Measurements from ENCODE around the gene CA9. TPM values are rescaled to one million over a fixed set of nuclear protein-coding genes. Genes with fewer than 3 reads are reported as not detected.

The CA9 gene
- total RNA-seq, 1 donor from 2014 or later = 0.04 TPM

DNA sequence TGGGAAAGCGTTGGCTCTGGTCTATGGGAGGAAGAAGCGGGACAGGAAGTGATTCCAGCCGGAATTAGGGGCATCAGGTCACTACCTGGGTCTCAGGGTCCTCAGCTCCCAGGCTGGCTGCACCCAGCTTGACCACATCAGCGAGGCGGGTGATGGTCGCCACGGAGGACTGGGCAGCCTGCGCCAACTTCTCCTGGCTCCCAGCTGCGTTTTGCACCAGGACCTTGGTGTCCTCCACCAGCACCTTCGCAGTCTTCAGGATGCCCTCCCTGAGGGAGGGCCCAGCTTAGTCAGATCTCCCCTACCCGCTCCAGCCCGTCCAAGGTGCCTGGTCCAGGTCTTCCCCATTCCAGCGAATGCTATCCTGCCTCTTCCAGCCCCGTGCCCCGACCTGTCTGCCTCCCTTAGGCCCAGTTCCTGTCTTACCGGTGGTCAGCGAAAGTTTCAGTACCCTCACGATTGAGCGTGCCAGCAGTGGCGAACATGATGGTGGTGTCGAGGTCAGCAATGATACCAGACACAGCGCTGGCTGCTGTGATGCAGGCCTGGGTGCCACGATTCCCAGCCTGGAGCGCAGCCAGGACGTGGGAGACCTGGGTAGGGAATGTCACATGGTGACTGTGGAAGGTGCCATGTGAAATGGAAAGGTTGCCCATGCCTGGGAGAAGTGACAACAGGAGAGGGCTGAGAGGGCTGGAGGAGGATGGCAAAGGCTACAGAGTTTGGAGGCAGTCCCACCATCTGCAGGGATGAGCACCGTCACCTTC, 30.4 kb downstream of the CA9 start:
- no peaks in the 10 kb centered on the region for H3K27me3 ChIP-seq (ENCODE audit: control insufficient read depth, insufficient read depth, low read length)
- H3K4me3 ChIP-seq (ENCODE audit: low read depth, low read length) = no peak overlapping the region
- no peak for DNase-seq (ENCODE audit: low read depth)
- peaks cover 15% of the 10 kb centered on the region for H3K36me3 ChIP-seq (ENCODE audit: control insufficient read depth, insufficient read depth, low read length)
- TF ChIP-seq CTCF (IDR thresholded peaks at IDR 0.05; ENCODE audit: insufficient read depth, low read length, poor library complexity, severe bottlenecking) = no peak

DNA sequence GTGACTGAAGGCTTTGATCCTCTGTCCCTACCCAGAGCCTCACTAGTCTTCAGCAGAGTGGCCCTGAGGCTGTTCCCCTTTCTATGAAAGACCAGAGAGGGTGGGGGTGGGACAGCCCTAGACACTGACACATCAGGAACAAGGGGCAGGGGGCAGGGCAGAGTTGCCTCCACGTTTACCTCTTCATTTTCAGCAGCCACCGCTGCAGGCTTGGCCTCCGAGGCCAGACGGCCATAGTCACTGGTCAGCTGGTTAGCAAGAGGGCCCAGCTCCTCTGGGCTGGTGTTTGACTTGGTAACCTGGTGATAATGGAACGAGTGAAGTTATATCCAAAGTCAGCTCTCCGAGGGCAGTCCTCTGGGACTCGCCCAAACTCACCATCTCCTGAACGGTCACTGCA, 31.6 kb downstream of the CA9 start:
- Histone ChIP-seq H3K36me3 (ENCODE audit: control insufficient read depth, insufficient read depth, low read length) (peaks cover 13% of the 10 kb centered on the region), H3K4me3 (ENCODE audit: low read depth, low read length) (no peak overlapping the region), H3K27me3 (ENCODE audit: control insufficient read depth, insufficient read depth, low read length) (no peaks in the 10 kb centered on the region)
- TF ChIP-seq CTCF (IDR thresholded peaks at IDR 0.05; ENCODE audit: insufficient read depth, low read length, poor library complexity, severe bottlenecking) = no peak
- no peak for DNase-seq (ENCODE audit: low read depth)

- no peak overlapping the region for H3K4me3 ChIP-seq (ENCODE audit: low read depth, low read length)
- H3K36me3 ChIP-seq (ENCODE audit: control insufficient read depth, insufficient read depth, low read length) = peaks cover 14% of the 10 kb centered on the region
- no peak for DNase-seq (ENCODE audit: low read depth)
- H3K27me3 ChIP-seq (ENCODE audit: control insufficient read depth, insufficient read depth, low read length) = no peaks in the 10 kb centered on the region
- no peak for TF ChIP-seq CTCF (IDR thresholded peaks at IDR 0.05; ENCODE audit: insufficient read depth, low read length, poor library complexity, severe bottlenecking)
Observed at GRCh38 chr9:35705836-35706430, 32.2 kb downstream of the CA9 start.

- H3K36me3 ChIP-seq (ENCODE audit: control insufficient read depth, insufficient read depth, low read length) = peaks cover 13% of the 10 kb centered on the region
- H3K4me3 ChIP-seq (ENCODE audit: low read depth, low read length) = no peak overlapping the region
- DNase-seq (ENCODE audit: low read depth) = no peak
- H3K27me3 ChIP-seq (ENCODE audit: control insufficient read depth, insufficient read depth, low read length) = no peaks in the 10 kb centered on the region
- no peak for TF ChIP-seq CTCF (IDR thresholded peaks at IDR 0.05; ENCODE audit: insufficient read depth, low read length, poor library complexity, severe bottlenecking)
Observed at GRCh38 chr9:35706951-35707350, 33.2 kb downstream of the CA9 start.

GRCh38 chr9:35708146-35708545, 34.4 kb downstream of the CA9 start:
- no peak overlapping the region for H3K4me3 ChIP-seq (ENCODE audit: low read depth, low read length)
- no peaks in the 10 kb centered on the region for H3K27me3 ChIP-seq (ENCODE audit: control insufficient read depth, insufficient read depth, low read length)
- TF ChIP-seq CTCF (IDR thresholded peaks at IDR 0.05; ENCODE audit: insufficient read depth, low read length, poor library complexity, severe bottlenecking) = no peak
- H3K36me3 ChIP-seq (ENCODE audit: control insufficient read depth, insufficient read depth, low read length) = peaks cover 12% of the 10 kb centered on the region
- DNase-seq (ENCODE audit: low read depth) = no peak

All from kidney epithelial cell (primary cell).